GM23248 (cell line): ENCODE data around the gene SFRP4. TPM values are rescaled to one million over a fixed set of nuclear protein-coding genes. Genes with fewer than 3 reads are reported as not detected.
"Not testable (repeated sequence)": the region's sequence is repeated elsewhere in the genome, so short reads cannot be mapped to it uniquely, and the experiment has no call there.

Source experiments
- DNase-seq: peaks from one replicate; pipeline ENCODE4 v3.0.0-alpha.2; 2015
- H2AFZ ChIP-seq: fragments of 200-600 bp; sonication (generic); 2 replicates; pipeline ENCODE4 v1.6.1; 2016; ENCODE audit warnings: antibody characterized with exemption
- H3F3A ChIP-seq: fragments of 200-600 bp; sonication (generic); 2 replicates; pipeline ENCODE4 v1.6.1; 2016; ENCODE audit warnings: mild to moderate bottlenecking, antibody characterized with exemption, mixed run types; ENCODE audit not compliant: insufficient read depth
- H3K27ac ChIP-seq: fragments of 200-600 bp; sonication (generic); 2 replicates; pipeline ENCODE4 v1.5.1; 2016; ENCODE audit warnings: mild to moderate bottlenecking
- H3K27me3 ChIP-seq: fragments of 200-600 bp; sonication (generic); replicated peaks from 2 replicates; pipeline ENCODE4 v1.6.1; 2016; ENCODE audit warnings: mild to moderate bottlenecking; ENCODE audit not compliant: insufficient read depth
- H3K36me3 ChIP-seq: fragments of 200-600 bp; sonication (generic); 2 replicates; pipeline ENCODE4 v1.6.1; 2016; ENCODE audit warnings: low read depth, mild to moderate bottlenecking
- H3K4me1 ChIP-seq: fragments of 200-600 bp; sonication (generic); 2 replicates; pipeline ENCODE4 v1.6.1; 2016; ENCODE audit warnings: mild to moderate bottlenecking; ENCODE audit not compliant: insufficient read depth
- H3K4me2 ChIP-seq: fragments of 200-600 bp; sonication (generic); one replicate; pipeline ENCODE4 v1.6.1; 2016; ENCODE audit warnings: mild to moderate bottlenecking; ENCODE audit not compliant: unreplicated experiment
- H3K4me3 ChIP-seq: fragments of 200-600 bp; sonication (generic); 2 replicates; pipeline ENCODE4 v1.5.1; 2016; ENCODE audit warnings: mild to moderate bottlenecking
- H3K79me2 ChIP-seq: fragments of 200-600 bp; sonication (generic); 2 replicates; pipeline ENCODE4 v1.6.1; 2016; ENCODE audit warnings: mild to moderate bottlenecking; ENCODE audit not compliant: insufficient read depth
- H3K9ac ChIP-seq: fragments of 200-600 bp; sonication (generic); 2 replicates; pipeline ENCODE4 v1.6.1; 2016; ENCODE audit warnings: mild to moderate bottlenecking
- H3K9me2 ChIP-seq: fragments of 200-600 bp; sonication (generic); 2 replicates; pipeline ENCODE4 v1.6.1; 2016; ENCODE audit warnings: mixed run types, mild to moderate bottlenecking, moderate library complexity; ENCODE audit not compliant: insufficient read depth
- H3K9me3 ChIP-seq: fragments of 200-600 bp; sonication (generic); one replicate; pipeline ENCODE4 v1.6.1; 2017; ENCODE audit warnings: low read depth
- H4K20me1 ChIP-seq: fragments of 200-600 bp; sonication (generic); 2 replicates; pipeline ENCODE4 v1.6.0; 2016; ENCODE audit not compliant: insufficient read depth
- EZH2 ChIP-seq: fragments of 200-600 bp; sonication (generic); IDR thresholded peaks from 2 replicates; pipeline ENCODE4 v1.6.1; 2018; ENCODE audit warnings: antibody characterized with exemption, mild to moderate bottlenecking; ENCODE audit not compliant: insufficient read depth, poor library complexity, severe bottlenecking
- EZH2phosphoT487 ChIP-seq: fragments of 200-600 bp; sonication (generic); IDR thresholded peaks from 2 replicates; pipeline ENCODE4 v1.6.1; 2018; ENCODE audit warnings: antibody characterized with exemption, moderate library complexity, mild to moderate bottlenecking, low read depth; ENCODE audit not compliant: insufficient read depth
- WGBS, 2 experiments: methylation state at CpG; one replicate each; pipeline ENCODE4 v1.1.6; 2015 to 2017; ENCODE audit warnings: low lambda C conversion rate in 2 of 2, low coverage in 1 of 2; ENCODE audit errors: missing lambda C conversion rate in 2 of 2; 5-methylcytosine and 5-hydroxymethylcytosine counted together
- in situ Hi-C: fragments of 300-500 bp; cut with MboI; formaldehyde crosslinking; loops from 2 replicates; pipeline ENCODE4 v1.15.0; 2020
- polyA plus RNA-seq: library from polyadenylated mRNA; unstranded; fragments of >200 nt; fragmentation: Nextera tagmentation; extraction: Ambion mirVana; gene quantifications from 2 replicates; pipeline ENCODE4 v1.2.1, GENCODE V29; 2016
- total RNA-seq: library from RNA; depleted of rRNA; stranded (reverse); fragments of >200 nt; shearing (Covaris generic); gene quantifications from 2 replicates; pipeline ENCODE4 v1.2.3, GENCODE V29; 2014

The SFRP4 gene
- total and polyA plus RNA-seq, 2 experiments from 2014 or later = 0.21 to 0.32 TPM

DNA sequence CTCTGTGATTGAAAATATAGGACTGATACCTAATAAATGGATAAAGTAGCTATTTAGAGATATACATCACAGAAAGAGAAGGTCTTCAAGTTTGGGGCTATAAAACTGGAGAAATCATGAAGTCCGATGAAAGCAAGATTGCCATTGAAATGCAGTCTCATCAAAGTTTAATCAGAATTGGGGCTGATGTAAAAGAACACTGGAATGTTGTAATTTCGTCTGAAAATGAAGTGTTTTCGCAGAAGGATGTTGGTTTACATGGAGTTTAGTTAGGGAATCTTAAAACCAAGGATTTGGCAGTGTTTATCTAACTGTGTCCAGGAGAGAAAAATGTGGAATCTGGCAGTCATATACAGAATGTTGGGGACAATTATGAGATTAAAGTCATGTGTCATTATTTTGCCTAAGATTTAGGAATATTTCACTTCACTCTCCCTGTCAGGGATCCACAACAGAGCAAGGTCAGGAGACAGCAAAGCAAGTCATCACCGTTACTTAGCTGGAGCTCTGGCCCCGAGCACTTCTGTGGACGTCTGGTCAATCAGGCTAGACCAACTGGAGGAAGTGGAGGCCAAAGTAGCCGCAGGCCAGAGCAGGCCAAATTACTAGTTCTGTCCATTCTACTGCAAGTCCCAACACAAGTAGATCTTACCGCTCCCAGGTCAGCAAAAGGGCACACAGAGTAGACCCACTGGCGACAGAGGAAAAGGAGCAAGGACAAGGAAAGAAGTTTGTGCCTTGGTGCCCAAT is 40.8 kb upstream of the SFRP4 start:
- Histone ChIP-seq H3K9ac (no peak overlapping the region), H2AFZ (no peak overlapping the region), H3K36me3 (no peaks in the 10 kb centered on the region), H3K4me3 (no peak overlapping the region), H3K27me3 (no peaks in the 10 kb centered on the region), H3K4me1 (no peaks in the 10 kb centered on the region), H4K20me1 (no peaks in the 10 kb centered on the region), H3K27ac (no peak overlapping the region), H3F3A (no peaks in the 10 kb centered on the region), H3K9me2 (no peaks in the 10 kb centered on the region), H3K9me3 (no peaks in the 10 kb centered on the region), H3K4me2 (no peak overlapping the region), H3K79me2 (no peaks in the 10 kb centered on the region)
- DNase-seq = no peak
- in situ Hi-C loops = no loop called here
- WGBS, 2 experiments = 6 to 11% methylated on average over 9 of the region's 9 CpGs
- TF ChIP-seq EZH2 = no peak
- no peak for TF ChIP-seq EZH2phosphoT487

GRCh38 chr7:37956791-37957190 is 40.2 kb upstream of the SFRP4 start:
- no peak overlapping the region for H3K9ac ChIP-seq
- no peak for DNase-seq
- no peaks in the 10 kb centered on the region for H3K9me3 ChIP-seq
- no peaks in the 10 kb centered on the region for H3K27me3 ChIP-seq
- no peak overlapping the region for H3K4me3 ChIP-seq
- no peaks in the 10 kb centered on the region for H4K20me1 ChIP-seq
- in situ Hi-C loops = no loop called here
- H3K9me2 ChIP-seq = no peaks in the 10 kb centered on the region
- H3F3A ChIP-seq = no peaks in the 10 kb centered on the region
- TF ChIP-seq EZH2 = no peak
- no peak for TF ChIP-seq EZH2phosphoT487
- H3K4me1 ChIP-seq = no peaks in the 10 kb centered on the region
- no peaks in the 10 kb centered on the region for H3K36me3 ChIP-seq
- H3K79me2 ChIP-seq = no peaks in the 10 kb centered on the region
- no peak overlapping the region for H3K4me2 ChIP-seq
- H2AFZ ChIP-seq = no peak overlapping the region
- no peak overlapping the region for H3K27ac ChIP-seq

DNA sequence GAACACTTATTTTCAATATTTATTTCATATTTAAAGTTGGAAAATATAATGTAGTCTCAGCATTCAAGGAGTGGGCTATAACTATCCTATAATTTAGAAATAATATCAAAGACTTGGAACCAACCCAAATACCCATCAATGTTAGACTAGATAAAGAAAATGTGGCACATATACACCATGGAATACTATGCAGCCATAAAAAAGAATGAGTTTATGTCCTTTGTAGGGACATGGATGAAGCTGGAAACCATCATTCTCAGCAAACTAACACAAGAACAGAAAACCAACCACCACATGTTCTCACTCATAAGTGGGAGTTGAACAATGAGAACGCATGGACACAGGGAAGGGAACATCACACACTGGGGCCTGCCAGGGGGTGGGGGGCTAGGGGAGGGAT is 37.6 kb upstream of the SFRP4 start:
- 22 to 39% methylated on average over 1 of the region's 1 CpG for WGBS, 2 experiments
- H3K9me2 ChIP-seq, H3K9me3 ChIP-seq, H4K20me1 ChIP-seq, H3K36me3 ChIP-seq, H3K4me1 ChIP-seq, H3K9ac ChIP-seq, H3K79me2 ChIP-seq, H3K4me2 ChIP-seq, in situ Hi-C loops, H3K4me3 ChIP-seq, H2AFZ ChIP-seq, H3F3A ChIP-seq, H3K27ac ChIP-seq, H3K27me3 ChIP-seq, DNase-seq: not testable (repeated sequence)

DNA sequence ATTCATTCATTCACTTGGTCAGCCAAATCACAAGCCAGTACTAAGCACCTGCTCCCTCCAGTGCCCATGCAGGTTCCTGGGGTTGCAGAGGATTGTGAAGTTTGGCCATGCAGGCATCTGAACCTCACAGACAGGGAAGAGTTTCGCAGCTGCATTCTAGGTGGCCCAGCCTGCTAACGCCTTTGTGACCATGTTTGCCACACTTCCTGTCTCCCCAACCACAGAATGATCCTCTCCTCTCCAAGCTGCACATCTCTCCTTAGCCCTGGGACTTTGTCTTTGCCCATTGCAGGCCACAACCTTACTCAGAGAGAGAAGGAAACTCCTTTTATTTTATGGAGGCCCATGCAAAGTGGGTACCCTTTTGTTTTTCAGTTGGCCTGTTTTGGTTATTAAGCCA is 35.6 kb upstream of the SFRP4 start:
- H2AFZ ChIP-seq = no peak overlapping the region
- no peaks in the 10 kb centered on the region for H3K79me2 ChIP-seq
- no peaks in the 10 kb centered on the region for H3K4me1 ChIP-seq
- TF ChIP-seq EZH2 (no peak), EZH2phosphoT487 (no peak)
- H3K27ac ChIP-seq = no peak overlapping the region
- no peak overlapping the region for H3K9ac ChIP-seq
- no peaks in the 10 kb centered on the region for H3K36me3 ChIP-seq
- H3F3A ChIP-seq = no peaks in the 10 kb centered on the region
- DNase-seq = no peak
- WGBS, 2 experiments = 13 to 15% methylated on average over 2 of the region's 2 CpGs
- no peak overlapping the region for H3K4me3 ChIP-seq
- H3K9me2 ChIP-seq = no peaks in the 10 kb centered on the region
- no peaks in the 10 kb centered on the region for H4K20me1 ChIP-seq
- H3K9me3 ChIP-seq = no peaks in the 10 kb centered on the region
- in situ Hi-C loops = no loop called here
- H3K4me2 ChIP-seq = no peak overlapping the region
- no peaks in the 10 kb centered on the region for H3K27me3 ChIP-seq

DNA sequence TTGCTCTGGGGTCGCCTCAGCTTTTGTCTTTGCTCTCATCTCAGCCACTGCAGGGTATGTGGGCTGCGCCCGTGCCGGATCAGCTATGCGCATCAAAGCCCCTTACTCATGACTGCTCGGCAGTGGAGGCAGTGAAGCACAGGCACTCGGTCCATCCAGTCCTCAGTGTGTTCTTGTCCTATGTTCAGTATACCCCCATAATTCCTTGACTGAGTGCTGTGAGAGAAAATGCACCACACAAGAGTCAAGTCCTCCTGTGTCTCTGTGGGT is 31.3 kb upstream of the SFRP4 start:
- no peaks in the 10 kb centered on the region for H3K27me3 ChIP-seq
- no peaks in the 10 kb centered on the region for H3K9me3 ChIP-seq
- H3K27ac ChIP-seq = no peak overlapping the region
- no peaks in the 10 kb centered on the region for H3K79me2 ChIP-seq
- WGBS, 2 experiments = 62% methylated on average over 7 of the region's 7 CpGs
- in situ Hi-C loops = no loop called here
- no peaks in the 10 kb centered on the region for H3F3A ChIP-seq
- no peaks in the 10 kb centered on the region for H3K9me2 ChIP-seq
- H3K4me3 ChIP-seq = no peak overlapping the region
- TF ChIP-seq EZH2phosphoT487 (no peak), EZH2 (no peak)
- H3K36me3 ChIP-seq = no peaks in the 10 kb centered on the region
- no peaks in the 10 kb centered on the region for H3K4me1 ChIP-seq
- no peak overlapping the region for H2AFZ ChIP-seq
- H3K9ac ChIP-seq = no peak overlapping the region
- H4K20me1 ChIP-seq = no peaks in the 10 kb centered on the region
- DNase-seq = no peak
- no peak overlapping the region for H3K4me2 ChIP-seq
